Kidney (tissue), 14 donors: Measurements from ENCODE around the gene FBXW5. TPM values are rescaled to one million over a fixed set of nuclear protein-coding genes. Genes with fewer than 3 reads are reported as not detected.

Experiments
- DNase-seq, 5 donors: peaks; one replicate each; pipeline ENCODE4 v3.0.0-alpha.2; 2013 to 2020
- FAIRE-seq: peaks from 2 replicates; lab custom pipeline; 2012; peaks lifted over from hg19 to GRCh38; lab: Jason Lieb, UNC
- H3K27ac ChIP-seq, 2 donors: one replicate each; pipeline ENCODE4 v1.7.0; 2013; ENCODE audit warnings: low read depth in 2 of 2, low read length in 2 of 2, inconsistent platforms in 1 of 2
- H3K27me3 ChIP-seq: one replicate; pipeline ENCODE4 v1.7.1; 2013; ENCODE audit warnings: low read length, inconsistent platforms; ENCODE audit not compliant: control insufficient read depth, insufficient read depth
- H3K36me3 ChIP-seq, 3 donors: one replicate each; pipeline versions ENCODE4 v1.7.0 to v1.7.1; 2013; ENCODE audit warnings: low read length in 3 of 3, control low read depth in 1 of 3, inconsistent platforms in 1 of 3; ENCODE audit not compliant: insufficient read depth in 3 of 3, control insufficient read depth in 2 of 3
- H3K4me1 ChIP-seq, 3 donors: one replicate each; pipeline versions ENCODE4 v1.7.0 to v1.7.1; 2013; ENCODE audit warnings: low read length in 3 of 3, inconsistent platforms in 1 of 3, low read depth in 1 of 3; ENCODE audit not compliant: control insufficient read depth in 2 of 3, insufficient read depth in 2 of 3
- H3K4me3 ChIP-seq, 3 donors: one replicate each; pipeline versions ENCODE4 v1.7.0 to v1.8.1; 2013; ENCODE audit warnings: low read length in 3 of 3, control low read depth in 1 of 3, inconsistent platforms in 1 of 3
- H3K9ac ChIP-seq, 3 donors: one replicate each; pipeline versions ENCODE4 v1.7.0 to v1.7.1; 2013; ENCODE audit warnings: low read length in 3 of 3, control low read depth in 1 of 3, inconsistent platforms in 1 of 3
- H3K9me3 ChIP-seq, 3 donors: one replicate each; pipeline versions ENCODE4 v1.7.0 to v1.7.1; 2013; ENCODE audit warnings: low read length in 3 of 3, control low read depth in 1 of 3, inconsistent platforms in 1 of 3; ENCODE audit not compliant: control insufficient read depth in 2 of 3, insufficient read depth in 1 of 3
- CTCF ChIP-seq: IDR thresholded peaks from 3 replicates; pipeline ENCODE4 v1.5.1; 2012; ENCODE audit warnings: mild to moderate bottlenecking, moderate library complexity, borderline replicate concordance; ENCODE audit not compliant: insufficient read depth; ENCODE audit errors: extremely low read depth
- intact Hi-C: fragments of 100-400 bp; cut with DNase I; formaldehyde crosslinking; loops from one replicate; pipeline ENCODE4 v1.11.1; 2022
- polyA plus RNA-seq: library from polyadenylated mRNA; stranded (reverse); fragments of 350-450 nt; fragmentation: Illumina TruSeq; extraction: RNeasy Lipid Tissue Mini Kit (QIAGEN cat#74804); gene quantifications from one replicate; pipeline ENCODE4 v1.2.3, GENCODE V29; 2014; ENCODE audit warnings: low read depth, low replicate concordance; ENCODE audit not compliant: insufficient read depth
- total RNA-seq: library from RNA; stranded (reverse); fragmentation: NEBNext Ultra II Directional; extraction: Animal tissue kit (Norgen Biotek cat#: 25700); gene quantifications from one replicate; pipeline ENCODE4 v1.2.1, GENCODE V29; 2021
- donor health status: control.
- donor health status: control.
- donor health status: control.
- donor health status: control.
- donor health status: control.
- donor health status: DM: yes; HTN: yes; CAD: no.
- donor health status: Normal renal cell carcinoma (clear cell type).

FBXW5 gene
- total and polyA plus RNA-seq, 2 donors from 2014 or later: 92.5 to 97.2 TPM

DNA sequence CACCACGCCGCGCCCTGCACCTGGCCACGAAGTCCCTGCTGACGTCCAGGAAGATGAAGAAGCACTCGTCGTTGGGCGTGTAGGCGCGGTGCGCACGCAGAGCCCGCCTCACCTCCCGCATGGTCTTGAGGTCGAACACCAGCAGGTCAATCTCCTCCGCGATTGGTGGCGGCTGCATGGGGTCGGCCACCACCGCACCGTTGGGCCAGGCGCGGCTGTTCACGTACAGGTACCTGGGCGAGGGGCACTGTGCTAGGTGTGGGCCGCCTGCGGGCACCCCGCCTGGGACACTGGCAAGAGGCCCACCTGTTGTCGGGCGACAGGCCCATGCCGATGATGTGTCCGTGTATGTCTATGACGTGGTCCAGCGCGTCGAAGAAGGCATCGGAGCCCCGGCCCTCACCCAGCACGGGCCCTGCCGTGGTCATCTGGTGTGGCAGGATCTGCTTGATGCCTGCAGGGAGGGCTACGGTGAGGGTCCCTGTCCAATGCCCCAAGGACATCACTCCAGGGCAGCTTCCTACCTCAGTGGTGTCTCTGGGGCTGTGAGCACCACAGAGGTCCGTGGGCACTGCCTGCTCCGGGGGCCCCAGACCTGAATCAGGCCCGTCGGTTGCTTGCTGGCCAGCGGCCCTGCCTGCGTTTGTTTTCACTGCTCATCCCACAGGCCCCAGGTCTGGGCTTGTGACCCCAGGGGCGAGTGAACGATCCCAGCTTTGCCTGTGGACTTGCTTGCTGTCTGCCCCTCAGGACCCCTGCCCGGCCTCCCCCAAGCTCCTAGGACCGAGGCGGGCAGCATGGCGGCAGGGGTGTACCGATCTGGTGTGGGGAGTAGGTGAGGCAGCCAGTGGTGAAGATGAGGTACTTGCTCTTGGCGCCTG lies 3.1 kb downstream of the FBXW5 start:
- DNase-seq: peak in 1 of 5 donors; percentile 83
- H3K9ac ChIP-seq: no peak overlapping the region
- peaks cover 0 to 10% (median 0%) of the 10 kb centered on the region in 3 donors for H3K4me1 ChIP-seq
- intact Hi-C loops: loop anchor here (10.0 kb wide), 2 partner anchors 97 to 147 kb away; partner anchors contain the start of genes AJM1, CCDC183, PHPT1 and TMEM141
- no peak for TF ChIP-seq CTCF
- peaks cover 0 to 23% (median 7%) of the 10 kb centered on the region in 3 donors for H3K36me3 ChIP-seq
- H3K27me3 ChIP-seq: no peaks in the 10 kb centered on the region
- H3K27ac ChIP-seq: no peak overlapping the region
- no peaks in the 10 kb centered on the region for H3K9me3 ChIP-seq
- no peak for FAIRE-seq
- no peak overlapping the region for H3K4me3 ChIP-seq

DNA sequence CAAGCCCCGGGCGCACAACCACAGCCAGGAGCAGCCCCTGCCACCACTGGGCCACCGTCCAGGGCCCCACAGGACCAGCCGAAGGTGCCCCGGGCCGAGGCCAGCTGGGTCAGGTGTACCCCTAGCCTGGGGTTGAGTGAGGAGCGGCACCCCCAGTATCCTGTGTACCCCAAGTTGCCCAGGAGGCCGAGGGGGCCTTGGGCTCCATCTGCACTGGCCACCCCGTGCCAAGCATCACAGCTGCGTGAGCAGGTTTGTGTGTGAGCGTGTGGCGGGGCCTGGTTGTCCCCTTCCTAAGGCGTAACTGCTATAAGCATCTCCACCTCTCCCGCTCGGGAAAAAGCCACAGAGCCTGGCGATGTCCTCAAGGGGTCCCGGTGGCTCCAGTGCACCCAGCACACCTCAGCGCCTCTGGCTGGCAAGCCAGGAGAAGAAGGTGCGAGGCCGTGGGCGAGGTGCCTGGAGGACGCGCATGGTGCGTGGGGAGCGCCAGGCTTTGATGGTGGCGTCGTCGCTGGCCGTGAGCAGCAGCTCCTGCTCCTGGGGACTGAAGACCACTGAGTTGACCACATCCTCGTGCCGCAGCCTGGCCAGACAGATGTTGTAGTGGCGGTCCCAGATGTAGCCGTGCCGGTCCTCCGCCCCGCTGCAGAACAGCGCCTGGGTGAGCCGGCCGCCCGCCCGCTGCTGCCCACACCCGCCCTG lies 3.9 kb downstream of the FBXW5 start:
- DNase-seq (peak in 1 of 5 donors; percentile 72), FAIRE-seq (no peak)
- Histone ChIP-seq H3K4me1 (peaks cover 0 to 10% (median 0%) of the 10 kb centered on the region in 3 donors), H3K4me3 (no peak overlapping the region), H3K27ac (no peak overlapping the region), H3K9ac (no peak overlapping the region), H3K9me3 (no peaks in the 10 kb centered on the region), H3K27me3 (no peaks in the 10 kb centered on the region), H3K36me3 (peaks cover 0 to 23% (median 7%) of the 10 kb centered on the region in 3 donors)
- intact Hi-C loops: loop anchor here (10.0 kb wide), 2 partner anchors 96 to 146 kb away; partner anchors contain the start of genes AJM1, CCDC183, PHPT1 and TMEM141
- no peak for TF ChIP-seq CTCF

- no peaks in the 10 kb centered on the region for H3K27me3 ChIP-seq
- H3K4me3 ChIP-seq: no peak overlapping the region
- H3K36me3 ChIP-seq: peaks cover 0 to 23% (median 7%) of the 10 kb centered on the region in 3 donors
- H3K4me1 ChIP-seq: peaks cover 0 to 10% (median 0%) of the 10 kb centered on the region in 3 donors
- DNase-seq (peak in 1 of 5 donors; percentile 63), FAIRE-seq (no peak)
- intact Hi-C loops: loop anchor here (10.0 kb wide), 2 partner anchors 95 to 145 kb away; partner anchors contain the start of genes AJM1, CCDC183, PHPT1 and TMEM141
- H3K9ac ChIP-seq: no peak overlapping the region
- no peaks in the 10 kb centered on the region for H3K9me3 ChIP-seq
- no peak overlapping the region for H3K27ac ChIP-seq
- no peak for TF ChIP-seq CTCF
Measured at GRCh38 chr9:136939996-136940525, 4.5 kb downstream of the FBXW5 start.
